ENCODE results near the gene CHKB. TPM values are rescaled to one million over a fixed set of nuclear protein-coding genes. Genes with fewer than 3 reads are reported as not detected.

Gene CHKB
- total RNA-seq, 1 experiment from 2014 or later = 55.1 TPM

Other genes with a start within 250 kb of the CHKB start
- 61.3 TPM for gene PPP6R2, start 239.5 kb downstream of the CHKB start, total RNA-seq (2021; ENCODE audit: unreplicated experiment)
- 91.1 TPM for gene SBF1, start 107.8 kb downstream of the CHKB start, total RNA-seq (2021; ENCODE audit: unreplicated experiment)
- 12.8 TPM for gene ADM2, start 101.3 kb downstream of the CHKB start, total RNA-seq (2021; ENCODE audit: unreplicated experiment)
- 0.39 TPM for gene MIOX, start 96.0 kb downstream of the CHKB start, total RNA-seq (2021; ENCODE audit: unreplicated experiment)
- 56.9 TPM for gene LMF2, start 75.1 kb downstream of the CHKB start, total RNA-seq (2021; ENCODE audit: unreplicated experiment)
- 99.1 TPM for gene NCAPH2, start 74.6 kb downstream of the CHKB start, total RNA-seq (2021; ENCODE audit: unreplicated experiment)
- gene SCO2, start 57.3 kb downstream of the CHKB start, total RNA-seq (2021; ENCODE audit: unreplicated experiment) = 7.0 TPM
- 43.2 TPM for gene TYMP, start 52.8 kb downstream of the CHKB start, total RNA-seq (2021; ENCODE audit: unreplicated experiment)
- gene KLHDC7B, start 37.0 kb downstream of the CHKB start, total RNA-seq (2021; ENCODE audit: unreplicated experiment) = 0.69 TPM
- gene SYCE3, start 19.9 kb downstream of the CHKB start, total RNA-seq (2021; ENCODE audit: unreplicated experiment) = not detected
- 35.1 TPM for gene CPT1B, start 4.4 kb downstream of the CHKB start, total RNA-seq (2021; ENCODE audit: unreplicated experiment)
- gene MAPK8IP2, start 17.9 kb upstream of the CHKB start, total RNA-seq (2021; ENCODE audit: unreplicated experiment) = 6.4 TPM
- 16.4 TPM for gene ARSA, start 45.3 kb upstream of the CHKB start, total RNA-seq (2021; ENCODE audit: unreplicated experiment)
- 16.0 TPM for gene SHANK3, start 90.0 kb upstream of the CHKB start, total RNA-seq (2021; ENCODE audit: unreplicated experiment)
- 1.5 TPM for gene ACR, start 155.4 kb upstream of the CHKB start, total RNA-seq (2021; ENCODE audit: unreplicated experiment)
- 36.7 TPM for gene RABL2B, start 200.8 kb upstream of the CHKB start, total RNA-seq (2021; ENCODE audit: unreplicated experiment)